ENCODE measurements around the gene OTC. TPM values are rescaled to one million over a fixed set of nuclear protein-coding genes. Genes with fewer than 3 reads are reported as not detected.

Gene OTC
- total RNA-seq, 1 experiment from 2014 or later = not detected

- Histone ChIP-seq H2BK120ac (ENCODE audit: low read depth, low read length, poor library complexity, severe bottlenecking) (no peak overlapping the region), H3K23me2 (ENCODE audit: insufficient read length, low read depth, low read length, poor library complexity, severe bottlenecking) (no peaks in the 10 kb centered on the region), H3K79me2 (ENCODE audit: insufficient read depth, low read length) (no peaks in the 10 kb centered on the region), H4K20me1 (ENCODE audit: control insufficient read depth, insufficient read depth, insufficient read length) (no peaks in the 10 kb centered on the region), H2BK15ac (ENCODE audit: low read depth, low read length) (no peak overlapping the region), H2AK5ac (ENCODE audit: insufficient read length, low read length) (no peak overlapping the region), H3K27me3 (ENCODE audit: insufficient read depth, low read length) (no peaks in the 10 kb centered on the region), H3K18ac (ENCODE audit: insufficient read length, low read depth, low read length) (no peak overlapping the region), H4K5ac (ENCODE audit: insufficient read length, low read depth, low read length) (no peak overlapping the region), H3K27ac (ENCODE audit: insufficient read length, low read depth, low read length) (no peak overlapping the region), H2BK12ac (ENCODE audit: insufficient read length, low read depth, low read length) (no peak overlapping the region), H3K4me2 (ENCODE audit: insufficient read depth, insufficient read length, low read length) (no peak overlapping the region), H3K23ac (ENCODE audit: insufficient read length, low read depth, low read length) (no peak overlapping the region), H3T11ph (ENCODE audit: low read length) (no peak overlapping the region), H3K79me1 (ENCODE audit: insufficient read depth, low read depth, low read length, poor library complexity, severe bottlenecking) (no peaks in the 10 kb centered on the region), H3K14ac (ENCODE audit: insufficient read depth, low read length) (no peak overlapping the region), H3K4me1 (ENCODE audit: insufficient read depth, low read length) (no peaks in the 10 kb centered on the region), H3K9ac (ENCODE audit: extremely low read depth, insufficient read length, low read length) (no peak overlapping the region), H3K56ac (ENCODE audit: insufficient read length, low read depth, low read length) (no peak overlapping the region), H4K8ac (replicated peaks; ENCODE audit: insufficient read length, low read depth, low read length) (no peak overlapping the region), H3K9me3 (ENCODE audit: control insufficient read depth, low read depth, low read length) (no peaks in the 10 kb centered on the region), H2AFZ (ENCODE audit: low read length) (no peak overlapping the region), H2BK5ac (ENCODE audit: insufficient read length, low read length) (no peak overlapping the region), H4K91ac (ENCODE audit: insufficient read length, low read depth, low read length) (no peak overlapping the region), H3K4ac (ENCODE audit: low read depth, low read length) (no peak overlapping the region), H2BK20ac (ENCODE audit: low read depth, low read length, poor library complexity, severe bottlenecking) (no peak overlapping the region)
- Mint-ChIP-seq H3K4me3 (no peak overlapping the region), H3K9me3 (peaks cover 29 to 33% of the 10 kb centered on the region in 2 experiments), H3K27me3 (ENCODE audit: low read depth) (no peaks in the 10 kb centered on the region), H3K27ac (no peak overlapping the region), H3K4me1 (peaks cover 0 to 8% of the 10 kb centered on the region in 2 experiments; a peak in 2 of 4 replicates), H3K36me3 (ENCODE audit: insufficient read depth in 1 of 3, low read depth in 3 of 3) (peaks cover 4 to 5% (median 4%) of the 10 kb centered on the region in 3 experiments; a peak in 6 of 7 replicates)
- whole genome bisulfite sequencing (ENCODE audit: extremely low coverage, insufficient read length, low lambda C conversion rate) = no CpG with 5 or more reads among the region's 3 CpGs
- no peak for DNase-seq
- TF ChIP-seq CTCF (conservative IDR thresholded peaks at IDR 0.05) = no peak
Measured at GRCh38 chrX:38318196-38318595, 34.2 kb upstream of the OTC start.
